Left cardiac atrium (tissue), 4 donors: ENCODE data around the gene RSPH9. TPM values are rescaled to one million over a fixed set of nuclear protein-coding genes. Genes with fewer than 3 reads are reported as not detected.
A peak's percentile ranks its signal among the peaks of the same experiment; 100 is the strongest.
"Not testable (repeated sequence)": the region's sequence is repeated elsewhere in the genome, so short reads cannot be mapped to it uniquely, and the experiment has no call there.

Experiments
- ATAC-seq, 2 donors: fragments of 200-7000 bp; cut with Tn5 transposase; one replicate each; pipeline ENCODE4 v1.9.1; 2020; ENCODE audit warnings: mild to moderate bottlenecking in 2 of 2, moderate library complexity in 2 of 2
- DNase-seq: peaks from one replicate; pipeline ENCODE4 v3.0.0-alpha.2; 2020
- intact Hi-C, 2 donors: fragments of 100-400 bp; cut with DNase I; formaldehyde crosslinking; loops; one replicate each; pipeline versions ENCODE4 v1.14.1 to v1.15.1; 2022 to 2023
- total RNA-seq, 2 donors: library from RNA; stranded (reverse); fragmentation: NEBNext Ultra II Directional; extraction: Animal tissue kit (Norgen Biotek cat#: 25700); gene quantifications; one replicate each; pipeline ENCODE4 v1.2.1, GENCODE V29; 2021
- donor health status: DM: no; HTN: yes; CAD: no.
- donor health status: DM: no; HTN: yes; CAD: no; lungs with severe emphysema.
- donor health status: DM: yes; HTN: yes; CAD: no.
- donor health status: Dilated cardiomyopathy.

The RSPH9 gene
- total RNA-seq, 2 donors from 2014 or later = 0.21 to 0.24 TPM

DNA sequence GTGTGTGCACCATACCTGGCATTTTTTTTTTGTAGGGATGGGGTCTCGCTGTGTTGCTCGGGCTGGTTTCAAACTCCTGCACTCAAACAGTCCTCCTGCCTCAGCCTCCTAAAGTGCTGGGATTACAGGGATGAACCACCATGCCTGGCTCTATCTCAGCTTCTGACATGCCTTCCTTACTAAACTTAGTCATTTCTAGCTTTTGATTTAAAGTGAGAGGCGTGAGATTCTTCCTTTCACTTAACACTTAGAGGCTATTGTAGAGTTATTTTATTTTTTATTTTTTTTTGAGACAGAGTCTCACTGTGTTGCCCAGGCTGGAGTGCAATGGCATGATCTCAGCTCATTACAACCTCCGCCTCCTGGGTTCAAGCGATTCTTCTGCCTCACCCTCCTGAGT lies 18.1 kb downstream of the RSPH9 start:
- ATAC-seq = not testable (repeated sequence)
- intact Hi-C loops = loop anchor here in 1 of 2 donors (10.0 kb wide), 1 partner anchor 102 kb away; no protein-coding TSS in a partner anchor

GRCh38 chr6:43665376-43665775 lies 20.5 kb downstream of the RSPH9 start:
- ATAC-seq = no peak
- DNase-seq = no peak
- intact Hi-C loops = loop anchor here (5.0 to 10.0 kb wide), 2 partner anchors 99 to 107 kb away; partner anchors contain the start of gene VEGFA (in 1 of the 2)

More for the DNA sequence above, 18.1 kb downstream of the RSPH9 start:
- DNase-seq = not testable (repeated sequence)

- intact Hi-C loops = loop anchor here (2.0 to 10.0 kb wide), 3 partner anchors 98 to 412 kb away; partner anchors contain the start of gene VEGFA (in 1 of the 2)
- no peak for ATAC-seq
- no peak for DNase-seq
These were observed 21.5 kb downstream of the RSPH9 start for GRCh38 chr6:43666196-43666920.

GRCh38 chr6:43667245-43668150 lies 22.7 kb downstream of the RSPH9 start:
- intact Hi-C loops = loop anchor here (2.0 to 10.0 kb wide), 3 partner anchors 97 to 411 kb away; partner anchors contain the start of gene VEGFA (in 1 of the 2)
- peak; percentile 70 for DNase-seq

GRCh38 chr6:43668151-43669028 lies 23.6 kb downstream of the RSPH9 start:
- DNase-seq (peak; percentile 59), ATAC-seq (peak; percentile 38 to 60)
- intact Hi-C loops = loop anchor here (5.0 to 10.0 kb wide), 2 partner anchors 96 to 104 kb away; partner anchors contain the start of gene VEGFA (in 1 of the 2)

More at GRCh38 chr6:43667245-43668150, 22.7 kb downstream of the RSPH9 start:
- peak; percentile 60 for ATAC-seq

DNA sequence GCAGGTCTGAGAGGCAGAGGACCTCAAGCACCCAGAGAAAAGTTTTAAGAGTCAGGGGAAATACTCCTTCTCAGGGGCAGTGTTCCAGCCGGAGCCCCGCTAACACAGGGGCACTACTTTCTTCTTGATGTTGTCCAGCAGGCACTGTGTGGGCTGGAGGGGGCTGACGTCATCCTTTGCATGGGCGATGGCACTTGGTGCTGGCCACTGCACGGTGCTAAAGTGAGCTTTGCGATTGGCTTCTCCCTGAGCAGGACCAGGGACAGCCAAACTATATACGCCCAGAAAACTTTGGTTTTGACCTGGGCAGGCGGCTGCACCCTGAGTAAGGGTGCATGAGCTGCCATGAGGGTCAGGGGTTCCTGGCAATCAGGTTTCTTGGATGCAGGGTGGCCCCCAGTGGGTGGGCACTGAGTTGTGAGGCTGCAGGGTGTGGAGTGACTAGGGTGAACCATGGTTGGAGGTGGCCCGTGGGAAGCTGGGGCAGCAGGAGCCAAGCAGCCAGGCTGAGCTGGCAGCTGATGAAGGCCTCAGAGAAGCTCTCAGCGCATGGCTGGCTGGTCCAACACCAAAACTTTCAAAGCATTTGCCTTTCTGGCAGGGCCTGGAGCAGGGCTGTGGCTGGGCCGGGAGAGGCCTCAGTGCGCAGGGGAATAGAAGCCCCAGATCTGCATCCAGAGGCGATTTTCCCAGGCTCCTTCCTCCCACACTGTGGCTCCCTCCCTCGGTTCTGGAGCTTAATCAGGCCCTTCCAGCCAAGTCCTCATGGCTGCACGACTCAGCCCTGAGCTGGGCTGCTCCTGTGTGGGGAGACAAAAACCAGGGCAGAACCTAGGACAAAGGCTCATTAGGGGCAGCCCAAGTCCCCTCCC lies 24.4 kb downstream of the RSPH9 start:
- ATAC-seq (peak; percentile 70 to 79), DNase-seq (peak; percentile 73)
- intact Hi-C loops = loop anchor here (5.0 to 10.0 kb wide), 2 partner anchors 96 to 103 kb away; partner anchors contain the start of gene VEGFA (in 1 of the 2)

DNA sequence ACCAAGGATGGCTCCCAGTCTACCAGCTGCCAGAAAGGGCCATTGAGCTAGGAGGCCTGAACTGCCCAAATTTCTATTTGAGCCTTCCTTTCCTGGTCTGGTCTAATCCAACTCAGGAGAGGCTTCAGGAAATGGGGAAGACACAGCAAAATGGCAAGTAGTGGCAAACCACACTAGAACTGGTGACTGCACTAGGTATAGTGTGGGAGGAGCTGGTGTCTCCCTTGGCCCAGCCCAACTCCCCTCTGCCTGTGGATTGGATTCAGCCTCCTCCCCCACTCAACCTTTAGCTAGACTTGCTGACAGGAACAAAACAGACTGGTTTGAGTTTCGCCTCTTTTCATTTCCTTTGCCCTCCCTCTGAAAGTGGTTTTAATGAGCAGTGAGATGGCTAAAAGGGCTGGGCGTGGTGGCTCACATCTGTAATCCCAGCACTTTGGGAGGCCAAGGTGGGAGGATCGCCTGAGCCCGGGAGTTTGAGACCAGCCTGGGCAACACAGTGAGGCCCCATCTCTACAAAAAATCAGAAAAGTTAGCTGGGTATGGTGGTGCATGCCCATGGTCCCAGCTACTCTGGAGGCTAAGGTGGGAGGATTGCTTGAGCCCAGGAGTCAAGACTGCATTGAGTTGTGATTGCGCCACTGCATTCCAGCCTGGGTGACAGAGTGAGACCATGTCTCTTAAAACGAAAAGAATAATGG lies 25.2 kb downstream of the RSPH9 start:
- no peak for DNase-seq
- ATAC-seq = peak in 1 of 2 donors; percentile 34
- intact Hi-C loops = loop anchor here (5.0 to 10.0 kb wide), 2 partner anchors 95 to 102 kb away; partner anchors contain the start of gene VEGFA (in 1 of the 2)

- ATAC-seq (no peak), DNase-seq (no peak)
- intact Hi-C loops = no loop called here
These were observed 25.8 kb downstream of the RSPH9 start for GRCh38 chr6:43670623-43670986.

DNA sequence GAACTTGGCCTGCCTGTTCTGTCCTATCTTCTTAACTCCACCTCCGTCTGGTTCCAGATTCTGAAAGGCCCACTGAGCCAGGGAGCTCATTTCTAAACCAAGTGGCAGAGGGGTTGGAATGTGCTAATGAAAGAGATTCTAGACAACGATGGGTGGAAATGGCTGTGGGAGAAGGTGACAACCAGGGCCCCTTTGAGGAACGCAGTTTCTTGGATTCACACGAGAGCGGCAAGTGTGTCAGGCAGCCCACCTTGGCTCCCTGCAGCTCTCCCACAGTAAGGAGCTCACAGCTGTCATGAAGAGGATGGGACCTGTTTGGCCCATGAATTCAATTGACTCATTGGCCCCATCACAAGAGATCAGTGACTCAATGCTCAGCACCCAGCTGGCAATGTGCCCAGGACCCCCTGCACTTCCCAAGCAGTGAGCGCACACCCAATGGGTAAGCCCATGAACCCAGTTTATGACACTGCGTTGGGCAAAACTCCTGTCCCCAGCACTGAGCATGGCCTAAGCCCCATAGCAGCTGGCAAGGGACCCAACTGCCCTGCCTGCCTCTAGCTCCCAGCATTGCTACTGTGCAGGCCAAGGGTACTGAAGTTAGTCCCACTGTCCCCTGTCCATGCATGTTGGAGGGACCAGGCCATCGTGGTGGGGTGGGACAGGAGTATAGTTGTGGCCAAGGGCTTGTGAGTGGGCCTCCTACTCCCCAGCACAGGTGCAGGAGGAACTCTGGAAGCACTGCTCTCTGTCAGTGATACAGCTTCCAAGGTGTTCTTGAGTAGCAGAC lies 26.4 kb downstream of the RSPH9 start:
- ATAC-seq (no peak), DNase-seq (no peak)
- intact Hi-C loops = no loop called here

DNA sequence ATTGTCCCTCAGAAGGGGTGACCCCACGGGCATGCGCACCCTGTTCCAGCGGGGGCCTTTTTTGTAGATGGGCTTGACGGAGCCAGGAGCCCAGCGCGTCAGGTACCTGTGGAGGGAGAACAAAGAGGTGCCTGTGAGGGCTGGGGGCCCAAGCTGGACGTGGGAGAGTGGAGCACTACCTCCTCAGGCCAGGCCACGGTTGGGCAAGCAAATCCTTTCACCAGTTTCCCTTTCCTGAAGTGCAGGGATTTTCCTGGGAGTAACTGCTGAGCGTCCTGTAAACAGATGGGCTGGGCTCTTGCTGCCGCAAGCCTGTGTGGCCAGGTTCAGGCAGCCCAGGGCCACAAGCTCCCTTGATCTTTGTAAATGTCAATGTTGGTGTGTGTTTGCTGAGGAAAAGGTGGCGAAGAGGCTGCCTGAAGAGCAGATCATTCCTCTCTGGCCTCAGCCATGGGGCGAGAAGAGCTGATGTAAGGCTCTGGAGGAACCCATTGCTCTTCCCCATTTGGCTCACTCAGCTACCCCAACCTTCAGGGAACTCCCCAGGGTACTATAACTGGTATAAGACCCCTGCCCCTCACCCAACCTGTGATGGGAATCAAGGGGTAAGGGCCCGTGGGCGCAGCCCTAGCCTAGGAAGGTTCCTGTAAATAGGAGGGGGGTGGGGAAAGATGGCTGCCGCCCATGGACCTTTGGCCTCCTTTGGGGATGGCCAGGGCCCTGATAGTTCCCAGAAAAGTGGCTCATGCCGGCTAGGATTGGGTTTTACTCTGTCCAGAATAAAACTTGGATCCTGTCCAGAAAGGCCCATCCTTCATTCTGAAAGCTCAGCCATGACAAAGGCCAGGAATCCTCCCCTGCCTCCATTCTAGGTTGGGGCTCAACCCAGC lies 27.2 kb downstream of the RSPH9 start:
- intact Hi-C loops = no loop called here
- DNase-seq (no peak), ATAC-seq (no peak)

GRCh38 chr6:43673444-43674084 lies 28.7 kb downstream of the RSPH9 start:
- DNase-seq (no peak), ATAC-seq (no peak)

DNA sequence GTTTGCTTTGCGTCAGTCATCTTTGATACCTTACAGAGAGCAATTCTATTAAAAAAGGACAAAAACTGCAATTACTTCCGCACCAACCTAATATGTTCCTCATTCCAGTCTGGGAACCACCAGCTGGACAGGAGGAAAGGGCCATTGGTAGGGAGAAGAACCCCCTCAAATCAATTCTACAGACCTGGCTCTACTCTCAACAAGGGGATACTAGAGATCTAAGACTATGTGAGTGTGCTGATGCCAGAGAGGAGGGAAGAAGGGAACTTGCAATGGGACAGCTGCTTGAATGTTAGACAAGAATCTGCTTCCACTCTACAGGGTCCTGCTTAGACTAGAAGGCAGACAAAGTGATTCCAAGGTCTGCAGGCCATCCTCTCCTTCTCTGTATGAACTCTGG lies 29.5 kb downstream of the RSPH9 start:
- DNase-seq (no peak), ATAC-seq (no peak)
- intact Hi-C loops = no loop called here

More at GRCh38 chr6:43673444-43674084, 28.7 kb downstream of the RSPH9 start:
- intact Hi-C loops = no loop called here

GRCh38 chr6:43674921-43675320 lies 30.1 kb downstream of the RSPH9 start:
- no peak for DNase-seq

GRCh38 chr6:43676962-43677606 lies 32.2 kb downstream of the RSPH9 start:
- ATAC-seq = no peak
- intact Hi-C loops = no loop called here
- DNase-seq = no peak

More at GRCh38 chr6:43674921-43675320, 30.1 kb downstream of the RSPH9 start:
- ATAC-seq = no peak
- intact Hi-C loops = no loop called here
